ENCODE data around the gene PSMB3. TPM values are rescaled to one million over a fixed set of nuclear protein-coding genes. Genes with fewer than 3 reads are reported as not detected.

The PSMB3 gene
- polyA plus RNA-seq, 3 donors = 315 to 689 (median 625) TPM

- intact Hi-C loops (cut with micrococcal nuclease) = no loop called here
- DNase-seq = no peak
- Mint-ChIP-seq H3K4me1 (peaks cover 58% of the 10 kb centered on the region), H3K36me3 (peaks cover 23 to 31% of the 10 kb centered on the region in 2 donors), H3K4me3 (peak overlapping the region; percentile 66 to 67), H3K27me3 (ENCODE audit: low read depth in 3 of 3) (peaks cover 0 to 8% (median 0%) of the 10 kb centered on the region in 3 donors), H3K27ac (peak overlapping the region in 5 of 7 donors; percentile 13 to 84 (median 72)), H3K9me3 (peaks cover 0 to 3% (median 0%) of the 10 kb centered on the region in 7 donors)
- Histone ChIP-seq H3K79me2 (ENCODE audit: insufficient read depth, low read length) (no peaks in the 10 kb centered on the region), H3K36me3 (replicated peaks in 1 of 2; ENCODE audit: control insufficient read depth in 1 of 2, insufficient read depth in 2 of 2, low read length in 2 of 2) (peaks cover 5 to 9% of the 10 kb centered on the region in 2 donors), H3K9me3 (replicated peaks in 1 of 2; ENCODE audit: control insufficient read depth in 1 of 2, insufficient read depth in 1 of 2, low read length in 2 of 2) (no peaks in the 10 kb centered on the region), H3K9ac (ENCODE audit: insufficient read depth, low read length, poor library complexity, severe bottlenecking) (peak overlapping the region; percentile 76), H3K27ac (ENCODE audit: low read depth in 1 of 2, low read length in 2 of 2) (peak overlapping the region; percentile 16 to 81), H3K4me1 (ENCODE audit: control insufficient read depth in 1 of 2, insufficient read depth in 2 of 2, low read length in 2 of 2) (peaks cover 53 to 56% of the 10 kb centered on the region in 2 donors), H2AFZ (ENCODE audit: insufficient read depth, low read depth, low read length, poor library complexity, severe bottlenecking) (peak overlapping the region; percentile 88), H4K20me1 (ENCODE audit: insufficient read depth, low read length) (peaks cover 3% of the 10 kb centered on the region), H3K4me3 (replicated peaks in 1 of 3; ENCODE audit: low read depth in 2 of 3, low read length in 3 of 3) (peak overlapping the region; percentile 38 to 78 (median 54)), H3K27me3 (ENCODE audit: control insufficient read depth in 2 of 2, insufficient read depth in 2 of 2, low read length in 2 of 2) (no peaks in the 10 kb centered on the region), H3K4me2 (replicated peaks; ENCODE audit: extremely low read depth, low read length, poor library complexity, severe bottlenecking) (peak overlapping the region; percentile 83)
- 2% methylated on average over 6 of the region's 14 CpGs for WGBS (ENCODE audit: insufficient coverage)
- no peak for TF ChIP-seq CTCF (IDR thresholded peaks at IDR 0.05)
Measured at GRCh38 chr17:38729368-38729885, 23.1 kb upstream of the PSMB3 start.

GRCh38 chr17:38729886-38730525 is 22.5 kb upstream of the PSMB3 start, which contains the start of gene CISD3:
TSS of gene CISD3 (plus strand) at chr17:38730341. CDS start at chr17:38730359, 18 bp downstream.
- peaks cover 47 to 50% of the 10 kb centered on the region in 2 donors for H3K4me1 ChIP-seq (ENCODE audit: control insufficient read depth in 1 of 2, insufficient read depth in 2 of 2, low read length in 2 of 2)
- H3K36me3 ChIP-seq (replicated peaks in 1 of 2; ENCODE audit: control insufficient read depth in 1 of 2, insufficient read depth in 2 of 2, low read length in 2 of 2) = peaks cover 5 to 10% of the 10 kb centered on the region in 2 donors
- H3K9me3 ChIP-seq (replicated peaks in 1 of 2; ENCODE audit: control insufficient read depth in 1 of 2, insufficient read depth in 1 of 2, low read length in 2 of 2) = no peaks in the 10 kb centered on the region
- no peaks in the 10 kb centered on the region for H3K27me3 ChIP-seq (ENCODE audit: control insufficient read depth in 2 of 2, insufficient read depth in 2 of 2, low read length in 2 of 2)
- Mint-ChIP-seq H3K27me3 (ENCODE audit: low read depth in 3 of 3) (peaks cover 0 to 8% (median 0%) of the 10 kb centered on the region in 3 donors), H3K4me3 (peak within 1 kb of the TSS; percentile 88 to 94), H3K4me1 (peaks cover 53% of the 10 kb centered on the region), H3K27ac (peak within 1 kb of the TSS; percentile 78 to 93 (median 89)), H3K36me3 (peaks cover 21 to 32% of the 10 kb centered on the region in 2 donors), H3K9me3 (peaks cover 0 to 3% (median 0%) of the 10 kb centered on the region in 7 donors)
- H3K79me2 ChIP-seq (ENCODE audit: insufficient read depth, low read length) = no peaks in the 10 kb centered on the region
- WGBS (ENCODE audit: insufficient coverage) = under 1% methylated on average over 91 of the region's 92 CpGs
- peak; percentile 78 for TF ChIP-seq CTCF (IDR thresholded peaks at IDR 0.05)
- H4K20me1 ChIP-seq (ENCODE audit: insufficient read depth, low read length) = peaks cover 3% of the 10 kb centered on the region
- DNase-seq = peak; percentile 80 to 84 (median 84)
- peak within 1 kb of the TSS; percentile 88 for H2AFZ ChIP-seq (ENCODE audit: insufficient read depth, low read depth, low read length, poor library complexity, severe bottlenecking)
- H3K4me3 ChIP-seq (replicated peaks in 1 of 3; ENCODE audit: low read depth in 2 of 3, low read length in 3 of 3) = peak within 1 kb of the TSS; percentile 66 to 94 (median 89)
- intact Hi-C loops (cut with micrococcal nuclease) = loop anchor here in 1 of 2 donors (1.0 to 2.0 kb wide), 2 partner anchors 22 to 29 kb away; partner anchors contain the start of gene PSMB3
- H3K27ac ChIP-seq (ENCODE audit: low read depth in 1 of 2, low read length in 2 of 2) = peak within 1 kb of the TSS; percentile 16 to 81
- peak within 1 kb of the TSS; percentile 76 for H3K9ac ChIP-seq (ENCODE audit: insufficient read depth, low read length, poor library complexity, severe bottlenecking)
- H3K4me2 ChIP-seq (replicated peaks; ENCODE audit: extremely low read depth, low read length, poor library complexity, severe bottlenecking) = peak within 1 kb of the TSS; percentile 83

All from CD14-positive monocyte (primary cell).